SHP77 (cell line): ENCODE measurements around the gene MCHR2.

ENCODE experiments used
- DNase-seq, 2 experiments: peaks; one replicate each; lab custom pipeline; 2025; lab: John Stamatoyannopoulos, UW

Gene MCHR2

DNA sequence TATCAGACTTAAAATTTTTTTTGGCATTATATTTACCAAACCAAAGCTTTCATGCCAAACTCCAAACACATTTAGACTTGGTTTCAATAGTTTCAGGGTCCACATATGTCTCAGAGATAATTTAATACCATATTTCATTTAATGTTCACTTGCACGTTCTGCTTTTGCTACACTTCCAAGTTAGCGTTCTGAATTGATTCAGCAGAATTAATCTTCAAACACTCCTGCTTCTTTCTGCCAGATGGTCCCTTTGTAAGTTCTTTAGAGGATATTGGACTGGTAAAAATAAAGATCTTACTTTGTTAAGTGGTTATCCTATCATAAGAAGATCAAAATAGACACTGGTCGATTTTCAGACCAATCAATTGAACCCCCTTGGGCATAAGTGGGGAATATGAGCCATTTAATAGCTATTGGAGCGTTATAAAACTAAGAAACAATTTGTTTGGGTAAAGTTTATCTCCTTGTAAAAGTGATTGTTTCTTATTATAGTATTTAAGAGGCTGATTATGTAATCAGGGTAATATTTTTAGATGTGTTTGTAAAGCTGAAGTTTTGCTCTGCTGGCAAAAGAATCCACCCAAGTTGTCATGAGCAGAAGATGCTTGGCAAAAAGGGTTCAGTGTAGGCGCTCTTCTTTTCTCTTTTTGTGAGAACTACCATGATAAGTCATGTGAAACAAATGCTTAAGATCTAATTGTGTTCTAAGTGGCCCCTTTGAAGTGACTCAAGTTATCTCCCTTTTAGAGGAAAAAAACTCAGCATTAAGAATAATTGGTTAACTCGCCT lies 92.2 kb downstream of the MCHR2 start:
- no peak for DNase-seq

DNA sequence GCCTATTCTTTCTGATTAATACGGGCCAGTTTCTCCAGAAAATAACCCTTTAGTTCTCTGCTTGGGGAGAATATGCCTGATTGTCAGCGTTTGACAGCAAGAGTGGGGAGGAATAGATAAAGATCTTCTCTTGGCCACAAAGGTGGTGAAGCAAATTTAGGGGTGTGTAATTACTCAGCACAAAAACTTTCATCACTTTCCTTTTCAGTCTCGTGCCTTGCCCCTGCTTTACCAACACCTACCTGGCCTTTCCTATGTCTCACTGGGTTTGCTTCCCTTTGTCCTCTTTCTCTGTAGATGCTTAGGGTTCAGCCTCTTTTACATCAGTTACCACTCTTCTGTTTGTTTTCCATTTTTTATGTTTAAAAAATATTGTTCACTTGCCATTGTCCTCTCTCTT lies 99.2 kb downstream of the MCHR2 start:
- no peak for DNase-seq

DNA sequence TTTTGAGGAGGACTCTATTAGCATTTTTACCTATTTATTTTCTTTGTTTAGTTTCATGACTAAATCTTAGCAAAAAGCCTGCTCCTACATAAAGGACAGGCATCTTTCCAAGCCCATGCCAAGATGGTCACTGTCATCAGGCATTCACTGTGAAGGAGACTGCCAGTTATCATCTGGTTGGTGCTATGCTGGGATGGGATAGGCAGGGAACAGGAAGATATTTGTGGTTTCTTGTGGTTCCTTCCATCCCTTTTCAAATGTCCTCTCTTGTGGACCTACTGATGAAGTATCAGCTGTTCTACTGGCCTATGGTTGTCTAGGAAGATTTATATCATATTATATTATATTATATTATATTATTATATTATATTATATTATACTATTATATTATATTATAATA lies 107.0 kb downstream of the MCHR2 start:
- no peak for DNase-seq

DNA sequence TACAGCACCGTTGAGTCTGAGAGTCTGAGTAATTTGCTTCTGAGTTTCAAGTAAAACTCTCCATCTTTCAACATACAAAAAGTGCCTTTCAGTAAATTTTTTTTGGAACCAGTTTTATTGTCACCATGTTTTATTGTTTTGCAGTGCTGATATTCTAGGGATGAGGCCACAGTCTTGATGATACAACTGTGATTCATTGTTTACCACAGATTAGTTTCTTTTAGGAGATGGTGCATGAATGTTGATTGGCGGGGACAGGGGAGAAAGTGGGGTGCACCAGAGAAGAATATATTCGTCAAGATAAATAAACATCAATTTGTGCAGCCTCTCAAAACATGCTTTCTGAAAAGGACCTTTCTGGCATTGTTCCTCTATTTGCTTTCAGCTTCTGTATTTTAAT lies 109.0 kb downstream of the MCHR2 start:
- DNase-seq, result no peak

DNA sequence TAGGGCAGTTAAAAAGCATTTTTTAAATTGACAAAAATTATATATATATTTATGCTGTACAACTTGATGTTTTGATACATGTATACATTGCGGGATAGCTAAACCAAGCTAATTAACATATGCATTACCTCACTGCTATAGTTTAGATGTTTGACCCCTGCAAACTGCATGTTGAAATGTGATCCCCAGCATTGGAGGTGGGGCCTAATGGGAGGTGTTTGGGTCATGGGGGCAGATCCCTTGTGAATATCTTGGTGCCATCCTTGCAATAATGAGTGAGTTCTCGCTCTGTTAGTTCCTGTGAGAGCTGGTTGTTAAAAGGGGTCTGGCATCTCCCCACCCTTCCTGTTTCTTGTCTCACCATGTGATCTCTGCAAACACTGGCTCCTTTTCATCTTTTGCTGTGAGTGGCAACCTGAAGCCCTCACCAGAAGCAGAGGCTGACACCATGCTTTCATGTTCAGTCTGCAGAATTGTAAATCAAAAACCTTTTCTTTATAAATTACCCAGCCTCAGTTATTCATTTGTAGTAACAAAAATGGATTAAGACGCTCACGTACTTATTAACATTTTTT lies 111.8 kb downstream of the MCHR2 start:
- DNase-seq, result no peak

DNA sequence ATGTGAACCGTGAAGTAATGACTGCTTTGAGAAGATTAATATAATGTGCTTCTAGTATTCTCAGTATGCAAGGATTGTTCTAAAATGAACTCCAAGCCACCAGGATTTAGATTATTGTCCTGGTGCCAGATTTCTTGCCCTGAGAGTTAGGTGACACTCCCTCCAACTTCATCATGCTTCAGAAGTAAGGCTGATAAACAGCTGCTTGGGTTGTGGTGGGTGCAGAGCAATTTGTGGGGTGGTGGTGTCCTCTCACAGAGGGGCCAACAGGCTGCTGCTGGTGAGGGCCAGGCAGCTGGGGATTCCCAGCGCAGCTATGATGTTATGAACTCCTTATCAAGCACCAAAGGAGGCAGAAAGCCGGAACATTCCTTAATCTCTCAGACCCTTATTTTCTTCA lies 114.6 kb downstream of the MCHR2 start:
- no peak for DNase-seq

DNA sequence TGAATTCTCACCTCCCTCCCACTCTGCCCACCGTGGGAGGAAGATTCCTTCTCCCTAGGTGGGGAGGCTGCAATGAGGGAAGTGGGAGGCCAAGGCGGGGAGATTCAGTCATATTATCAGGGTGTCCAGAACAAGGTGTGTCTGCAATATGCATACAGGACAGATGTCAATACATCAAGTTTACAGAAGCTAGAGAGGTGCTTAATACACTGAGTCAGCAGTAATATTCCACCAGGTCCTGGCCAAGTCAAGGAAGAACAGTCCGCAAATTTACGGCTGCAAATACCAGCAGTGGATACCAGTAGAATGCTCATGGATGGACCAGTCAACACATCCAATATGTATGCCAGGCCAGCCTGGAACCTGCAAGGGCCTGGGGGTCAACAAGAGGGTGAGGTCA lies 119.0 kb downstream of the MCHR2 start:
- DNase-seq, result no peak

DNA sequence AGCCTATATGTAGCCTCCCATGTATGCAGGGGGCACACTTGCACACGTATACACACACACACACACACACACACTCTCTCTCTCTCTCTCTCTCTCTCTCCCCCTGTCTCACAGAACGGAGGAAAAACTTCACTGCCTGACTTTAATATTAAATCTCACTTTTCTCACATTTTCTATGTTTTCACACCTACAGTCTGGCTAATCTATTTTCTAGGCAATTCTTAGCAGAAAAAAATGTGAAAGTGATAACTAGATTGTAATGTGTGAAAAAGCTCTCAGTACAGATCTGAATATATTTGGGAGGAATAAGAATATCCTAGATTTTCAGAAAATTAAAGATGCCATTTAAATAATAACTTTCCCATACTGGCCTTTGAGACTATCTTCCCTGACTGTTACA lies 120.9 kb downstream of the MCHR2 start:
- no peak for DNase-seq

DNA sequence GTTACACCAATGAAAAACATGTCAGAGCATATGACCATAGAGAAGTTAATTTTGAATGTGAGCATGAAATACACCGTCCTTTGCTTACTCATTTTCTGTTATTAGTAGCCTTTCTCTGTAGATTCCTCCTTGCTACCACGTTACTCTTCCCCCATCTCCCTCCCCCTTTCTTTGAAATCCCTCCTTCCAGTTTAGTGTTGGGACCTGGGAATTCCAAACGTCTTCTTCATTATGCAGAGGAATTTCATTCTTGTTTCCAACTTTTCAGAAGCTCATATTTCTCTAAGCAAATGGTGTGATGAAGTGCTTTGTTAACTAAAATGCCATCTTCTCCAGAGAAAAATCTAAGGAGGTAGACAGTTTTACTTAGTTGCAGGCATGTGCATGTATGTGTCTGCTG lies 122.4 kb downstream of the MCHR2 start:
- no peak for DNase-seq
